AG04449 (cell line): ENCODE results near the gene PPOX.

Experiments
- CTCF ChIA-PET: fragments of 350-600 bp; formaldehyde crosslinking; extraction: SDS; loops from one replicate; lab custom pipeline; 2021; ENCODE audit warnings: antibody characterized with exemption; lab: Yijun Ruan, JAX
- POLR2A ChIA-PET: fragments of 400-600, 350-600 bp; formaldehyde crosslinking; extraction: SDS; loops from one replicate; lab custom pipeline; 2020; ENCODE audit warnings: antibody characterized with exemption, inconsistent platforms; lab: Yijun Ruan, JAX
- DNase-seq: peaks from one replicate; pipeline ENCODE4 v3.0.0-alpha.2; 2010; ENCODE audit warnings: low read depth, low spot score
- H3K4me3 ChIP-seq: 2 replicates; pipeline ENCODE4 v1.5.1; 2011; ENCODE audit warnings: low read depth, mild to moderate bottlenecking, control low read depth, low read length
- TF ChIP-seq, protein P1 (sequence below): IDR thresholded peaks from one replicate; pipeline ENCODE4 v1.5.1; 2011; ENCODE audit warnings: mild to moderate bottlenecking, moderate library complexity, low read length, control low read depth, inconsistent platforms; ENCODE audit not compliant: insufficient read depth; ENCODE audit errors: missing control alignments

The PPOX gene

DNA sequence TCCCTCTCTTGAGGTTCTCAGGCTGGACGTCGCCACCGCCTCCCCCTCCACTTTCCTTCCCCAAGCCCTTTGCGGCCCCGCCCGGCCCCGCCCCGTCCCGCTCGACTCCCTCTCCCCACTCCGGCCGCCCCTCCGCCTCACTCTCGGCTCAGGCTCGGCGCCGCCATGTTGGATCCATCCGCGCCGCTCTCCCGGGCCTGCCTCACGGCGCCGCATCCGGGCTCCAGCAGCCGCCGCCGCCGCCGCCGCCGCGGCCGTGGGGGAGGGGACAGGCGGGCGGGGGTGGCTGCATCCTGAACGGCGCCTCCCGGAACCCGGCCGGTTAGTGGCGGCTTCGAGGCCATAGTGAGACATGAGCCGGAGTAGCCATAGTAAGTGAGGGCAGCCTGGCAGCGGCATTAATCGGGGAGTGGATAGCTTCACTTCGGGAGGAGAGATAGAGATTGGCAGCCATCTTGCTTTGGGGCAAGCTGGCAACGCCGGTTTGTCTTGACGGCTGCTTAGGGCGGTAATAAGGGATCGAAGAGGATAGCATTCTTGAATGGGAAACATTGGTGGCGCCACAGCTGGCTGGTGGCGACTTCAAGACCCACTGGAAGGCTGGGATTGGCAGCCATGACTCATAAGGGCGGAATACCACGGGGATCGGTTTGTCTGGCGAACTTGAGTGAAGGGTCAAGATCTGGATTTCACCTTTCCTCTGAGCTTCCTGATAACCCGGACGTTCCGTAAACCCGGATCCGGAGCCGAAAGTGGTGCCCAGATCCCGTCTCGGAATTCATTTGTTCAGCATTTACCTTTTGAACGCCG is 33.6 kb upstream of the PPOX start, which contains the start of gene DEDD:
Gene DEDD, minus strand, starts transcription at position 258 of the 810 bp plus-strand sequence. CDS start 8,205 bp downstream, outside the sequence.
- POLR2A ChIA-PET = interaction anchor here (0.7 to 1.6 kb wide), 10 partner anchors 9 to 87 kb away, joined by 3 to 10 read pairs (median 4); partner anchors contain the start of genes NDUFS2, NIT1, PFDN2 and PPOX
- CTCF ChIA-PET = interaction anchor here (0.8 to 12.2 kb wide), 9 partner anchors 8 to 145 kb away, joined by 3 to 147 read pairs (median 3); partner anchors contain the start of genes USF1 and USP21
- TF ChIP-seq, protein P1, sequence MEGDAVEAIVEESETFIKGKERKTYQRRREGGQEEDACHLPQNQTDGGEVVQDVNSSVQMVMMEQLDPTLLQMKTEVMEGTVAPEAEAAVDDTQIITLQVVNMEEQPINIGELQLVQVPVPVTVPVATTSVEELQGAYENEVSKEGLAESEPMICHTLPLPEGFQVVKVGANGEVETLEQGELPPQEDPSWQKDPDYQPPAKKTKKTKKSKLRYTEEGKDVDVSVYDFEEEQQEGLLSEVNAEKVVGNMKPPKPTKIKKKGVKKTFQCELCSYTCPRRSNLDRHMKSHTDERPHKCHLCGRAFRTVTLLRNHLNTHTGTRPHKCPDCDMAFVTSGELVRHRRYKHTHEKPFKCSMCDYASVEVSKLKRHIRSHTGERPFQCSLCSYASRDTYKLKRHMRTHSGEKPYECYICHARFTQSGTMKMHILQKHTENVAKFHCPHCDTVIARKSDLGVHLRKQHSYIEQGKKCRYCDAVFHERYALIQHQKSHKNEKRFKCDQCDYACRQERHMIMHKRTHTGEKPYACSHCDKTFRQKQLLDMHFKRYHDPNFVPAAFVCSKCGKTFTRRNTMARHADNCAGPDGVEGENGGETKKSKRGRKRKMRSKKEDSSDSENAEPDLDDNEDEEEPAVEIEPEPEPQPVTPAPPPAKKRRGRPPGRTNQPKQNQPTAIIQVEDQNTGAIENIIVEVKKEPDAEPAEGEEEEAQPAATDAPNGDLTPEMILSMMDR = no peak
- peak within 1 kb of the TSS; percentile 95 for H3K4me3 ChIP-seq
- peak; percentile 82 for DNase-seq

DNA sequence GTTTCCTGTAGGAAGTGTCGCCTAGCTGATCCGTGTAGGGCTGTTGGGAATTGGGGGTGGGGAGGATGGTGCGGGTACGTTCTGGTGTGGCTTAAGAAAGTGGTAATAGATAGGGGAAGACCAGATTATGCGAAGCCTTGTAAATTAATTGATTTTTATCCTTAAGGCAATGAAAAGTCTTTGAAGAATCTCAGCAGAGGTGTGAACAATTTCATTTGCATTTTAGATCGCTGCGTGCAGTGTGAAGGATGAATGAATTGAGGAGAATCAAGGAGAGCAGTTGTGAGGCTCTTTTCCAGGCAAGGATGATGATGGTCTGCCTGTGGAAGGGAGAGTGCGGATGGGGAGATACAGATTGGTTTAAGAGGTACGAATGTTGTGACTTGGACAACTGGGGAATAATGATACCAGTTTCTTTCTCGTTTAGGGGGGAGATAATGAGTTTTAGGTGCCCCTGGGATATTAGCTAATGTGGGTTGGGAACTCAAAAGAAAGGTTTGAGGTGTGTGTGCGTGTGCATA is 32.9 kb upstream of the PPOX start:
- CTCF ChIA-PET = interaction anchor here (0.8 to 12.2 kb wide), 11 partner anchors 8 to 406 kb away, joined by 3 to 147 read pairs (median 3); partner anchors contain the start of genes USF1 and USP21

DNA sequence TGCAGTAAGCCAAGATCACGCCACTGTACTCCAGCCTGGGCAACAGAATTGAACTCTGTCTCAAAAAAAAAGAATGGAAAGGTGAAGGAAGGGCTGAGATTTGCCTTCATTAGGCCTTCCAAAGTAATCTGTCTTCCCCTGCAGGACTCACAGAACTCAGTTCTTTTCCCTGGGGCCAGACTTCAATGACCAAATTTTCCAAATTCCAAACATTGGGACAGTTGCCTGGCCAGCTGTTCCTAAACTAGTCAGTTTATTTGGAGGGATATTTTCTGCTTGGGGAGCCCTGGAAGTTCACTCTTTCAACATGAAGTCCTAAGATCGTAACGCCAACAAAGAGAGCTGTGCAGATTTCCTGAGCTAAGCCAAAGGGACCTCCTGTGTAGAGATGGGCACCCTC is 28.3 kb upstream of the PPOX start:
- TF ChIP-seq, protein P1 = no peak
- no peak overlapping the region for H3K4me3 ChIP-seq
- ChIA-PET POLR2A (interaction anchor here (1.0 to 1.2 kb wide), 2 partner anchors 15 to 93 kb away, joined by 3 read pairs; partner anchors contain the start of gene UFC1), CTCF (interaction anchor here (0.6 to 12.2 kb wide), 13 partner anchors 10 to 304 kb away, joined by 3 to 147 read pairs (median 6); partner anchors contain the start of genes KLHDC9, UFC1 and USF1)
- DNase-seq = no peak

More for the DNA sequence above, 32.9 kb upstream of the PPOX start:
- H3K4me3 ChIP-seq = peak overlapping the region; percentile 95
- POLR2A ChIA-PET = interaction anchor here (0.9 to 1.6 kb wide), 8 partner anchors 8 to 88 kb away, joined by 3 to 10 read pairs (median 4); partner anchors contain the start of genes NIT1, PFDN2, PPOX and UFC1
- DNase-seq = no peak
- TF ChIP-seq, protein P1 = no peak

- ChIA-PET CTCF (interaction anchor here (0.6 to 12.2 kb wide), 12 partner anchors 10 to 303 kb away, joined by 3 to 147 read pairs (median 6); partner anchors contain the start of genes KLHDC9, UFC1 and USF1), POLR2A (interaction anchor here (1.0 to 1.2 kb wide), 2 partner anchors 15 to 94 kb away, joined by 3 read pairs; partner anchors contain the start of gene UFC1)
- no peak for DNase-seq
- no peak overlapping the region for H3K4me3 ChIP-seq
- TF ChIP-seq, protein P1 = no peak
Observed at GRCh38 chr1:161138431-161138830, 27.8 kb upstream of the PPOX start.

DNA sequence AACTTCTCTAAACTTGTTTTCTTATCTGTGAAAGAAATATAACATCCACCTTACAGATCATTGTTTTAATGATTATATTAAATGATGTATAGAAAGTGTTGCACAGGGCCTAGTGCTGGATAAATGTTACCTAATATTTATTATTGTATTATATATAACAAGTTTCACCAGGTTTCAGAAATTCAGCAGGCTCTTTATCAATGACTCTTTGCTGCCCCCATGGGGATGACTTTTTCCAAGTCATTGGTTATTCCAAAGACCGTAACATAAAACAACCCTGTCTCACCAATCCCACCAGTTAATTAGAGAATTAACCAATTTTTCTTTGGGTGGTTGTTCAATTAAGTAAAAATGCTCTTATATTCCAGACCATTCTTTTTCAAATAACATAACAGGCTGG is 26.5 kb upstream of the PPOX start:
- TF ChIP-seq, protein P1 = peak; percentile 34
- POLR2A ChIA-PET = no interaction called here
- no peak for DNase-seq
- CTCF ChIA-PET = interaction anchor here (0.6 to 12.2 kb wide), 12 partner anchors 9 to 303 kb away, joined by 3 to 147 read pairs (median 6); partner anchors contain the start of genes KLHDC9, UFC1 and USF1
- no peak overlapping the region for H3K4me3 ChIP-seq
